Panc1 (cell line): ENCODE results near the gene ALDH1A3. TPM values are rescaled to one million over a fixed set of nuclear protein-coding genes. Genes with fewer than 3 reads are reported as not detected.

Experiments
- ATAC-seq: fragments of 200-7000 bp; cut with Tn5 transposase; 2 replicates; pipeline ENCODE4 v1.9.1; 2020; ENCODE audit warnings: mild to moderate bottlenecking, moderate library complexity
- BruUV-seq: library from RNA; stranded (reverse); fragments of 400-500 nt; replicated peaks from 2 replicates; lab custom pipeline; 2021; lab: Mats Ljungman, UMichigan
- CTCF ChIA-PET: fragments of 300-600 bp; sonication (Branson Sonifier 250); formaldehyde crosslinking; loops from one replicate; lab custom pipeline; 2022; ENCODE audit warnings: antibody characterized with exemption; lab: Charles Lee
- POLR2A ChIA-PET: fragments of 300-600 bp; sonication (Branson Sonifier 250); formaldehyde crosslinking; loops from one replicate; lab custom pipeline; 2022; ENCODE audit warnings: antibody characterized with exemption; lab: Charles Lee
- DNase-seq: peaks from one replicate; pipeline ENCODE4 v3.0.0-alpha.2; 2010; ENCODE audit warnings: low read depth, low spot score
- H3K27ac ChIP-seq: 2 replicates; pipeline ENCODE4 v1.5.1; 2011; ENCODE audit warnings: mild to moderate bottlenecking, low read length, inconsistent platforms
- H3K27me3 ChIP-seq: fragments of 200-500 bp; sonication (Bioruptor generic); 2 replicates; pipeline ENCODE4 v1.6.0; 2014; ENCODE audit warnings: low read length, inconsistent platforms; ENCODE audit not compliant: control insufficient read depth, insufficient read depth
- H3K36me3 ChIP-seq: fragments of 200-500 bp; sonication (Bioruptor generic); 2 replicates; pipeline ENCODE4 v1.5.1; 2014; ENCODE audit warnings: inconsistent platforms, mild to moderate bottlenecking, low read length, moderate library complexity; ENCODE audit not compliant: control insufficient read depth, insufficient read depth
- H3K4me1 ChIP-seq: 2 replicates; pipeline ENCODE4 v1.5.1; 2011; ENCODE audit warnings: inconsistent platforms, mild to moderate bottlenecking, low read length, moderate library complexity; ENCODE audit not compliant: control insufficient read depth, insufficient read depth
- H3K4me3 ChIP-seq, 2 experiments: 2 replicates each; pipeline ENCODE4 v1.5.1; 2011 to 2012; ENCODE audit warnings: low read depth in 2 of 2, low read length in 2 of 2, mild to moderate bottlenecking in 2 of 2, inconsistent platforms in 1 of 2, moderate library complexity in 1 of 2
- H3K9me3 ChIP-seq: fragments of 200-500 bp; sonication (Bioruptor generic); 2 replicates; pipeline ENCODE4 v1.5.1; 2014; ENCODE audit warnings: low read depth, mild to moderate bottlenecking, inconsistent platforms, low read length, moderate library complexity; ENCODE audit not compliant: control insufficient read depth, insufficient read depth
- CTCF ChIP-seq: fragments of 450-650 bp; IDR thresholded peaks from 2 replicates; pipeline ENCODE4 v1.5.1; 2017; ENCODE audit warnings: mild to moderate bottlenecking
- POLR2AphosphoS5 ChIP-seq: IDR thresholded peaks from 2 replicates; pipeline ENCODE4 v1.6.1; 2012; ENCODE audit warnings: mild to moderate bottlenecking, low read depth, low read length, moderate library complexity
- REST ChIP-seq, 2 experiments: IDR thresholded peaks; 2 replicates each; pipeline ENCODE4 v1.6.1; 2011 to 2012; ENCODE audit warnings: low read depth in 2 of 2, control low read depth in 1 of 2, low read length in 1 of 2, mild to moderate bottlenecking in 1 of 2, moderate library complexity in 1 of 2; ENCODE audit not compliant: insufficient read depth in 1 of 2
- SIN3A ChIP-seq: IDR thresholded peaks from 2 replicates; pipeline ENCODE4 v1.6.1; 2012; ENCODE audit warnings: low read depth, mild to moderate bottlenecking, low read length, moderate library complexity, borderline replicate concordance; ENCODE audit not compliant: insufficient read depth
- TCF7L2 ChIP-seq: IDR thresholded peaks from 2 replicates; pipeline ENCODE4 v1.6.1; 2011; ENCODE audit warnings: mild to moderate bottlenecking, low read depth, low read length, inconsistent platforms
- in situ Hi-C: cut with HindIII; loops from 2 replicates; pipeline ENCODE4 v1.10.0; 2016; ENCODE audit warnings: low sequenced_read_pairs, low pct_unique_long_range_greater_than_20kb
- intact Hi-C: fragments of 100-400 bp; cut with micrococcal nuclease; formaldehyde crosslinking; loops from one replicate; pipeline ENCODE4 v1.10.0; 2022; ENCODE audit not compliant: unreplicated experiment
- total RNA-seq: library from RNA; stranded (reverse); gene quantifications from one replicate; pipeline ENCODE4 v1.2.1, GENCODE V29; 2021; ENCODE audit not compliant: unreplicated experiment

ALDH1A3 gene
- total RNA-seq, 1 experiment from 2014 or later = 143 TPM

GRCh38 chr15:100923076-100923475 lies 43.4 kb downstream of the ALDH1A3 start:
- no peak overlapping the region for H3K4me3 ChIP-seq
- ATAC-seq (no peak), DNase-seq (no peak)
- ChIA-PET CTCF (no interaction called here), POLR2A (no interaction called here)
- in situ Hi-C loops = no loop called here
- no TSS peak for BruUV-seq
- H3K36me3 ChIP-seq = peaks cover 15% of the 10 kb centered on the region
- H3K9me3 ChIP-seq = no peaks in the 10 kb centered on the region
- intact Hi-C loops = no loop called here
- H3K27ac ChIP-seq = peak overlapping the region; percentile 99
- H3K4me1 ChIP-seq = peaks cover 40% of the 10 kb centered on the region
- TF ChIP-seq POLR2AphosphoS5 (no peak), TCF7L2 (no peak), CTCF (no peak), SIN3A (no peak), REST (IDR thresholded peaks at IDR 0.05; ENCODE audit: insufficient read depth in 1 of 2, low read depth in 2 of 2, low read length in 1 of 2) (no peak)
- no peaks in the 10 kb centered on the region for H3K27me3 ChIP-seq

- CTCF ChIA-PET = no interaction called here
Measured at GRCh38 chr15:100923902-100924301, 44.3 kb downstream of the ALDH1A3 start.

More at GRCh38 chr15:100923902-100924301, 44.3 kb downstream of the ALDH1A3 start:
- H3K27me3 ChIP-seq = no peaks in the 10 kb centered on the region
- ATAC-seq = no peak
- DNase-seq = no peak
- no peak overlapping the region for H3K4me3 ChIP-seq
- POLR2A ChIA-PET = no interaction called here
- no peaks in the 10 kb centered on the region for H3K9me3 ChIP-seq
- H3K4me1 ChIP-seq = peaks cover 44% of the 10 kb centered on the region
- TF ChIP-seq SIN3A (no peak), POLR2AphosphoS5 (no peak), TCF7L2 (no peak), CTCF (no peak), REST (IDR thresholded peaks at IDR 0.05; ENCODE audit: insufficient read depth in 1 of 2, low read depth in 2 of 2, low read length in 1 of 2) (no peak)
- in situ Hi-C loops (no loop called here), intact Hi-C loops (no loop called here)
- BruUV-seq = no TSS peak
- peak overlapping the region; percentile 99; the same call in 1 of the 2 replicates for H3K27ac ChIP-seq
- peaks cover 16% of the 10 kb centered on the region for H3K36me3 ChIP-seq
